Astrocyte of the spinal cord (primary cell): ENCODE measurements around the gene TCF15.

Experiments
- DNase-seq: peaks from one replicate; pipeline ENCODE4 v3.0.0; 2011; ENCODE audit warnings: low read depth, low spot score
- H3K4me3 ChIP-seq: 2 replicates; pipeline ENCODE4 v1.5.1; 2011; ENCODE audit warnings: low read depth, mild to moderate bottlenecking, low read length, moderate library complexity
- in situ Hi-C: cut with HindIII; loops from 2 replicates; pipeline ENCODE4 v1.10.0; 2017; ENCODE audit warnings: low sequenced_read_pairs
- TF ChIP-seq, protein P1 (sequence below): IDR thresholded peaks from 2 replicates; pipeline ENCODE4 v1.5.1; 2012; ENCODE audit warnings: low read depth, mild to moderate bottlenecking, low read length, inconsistent platforms

The TCF15 gene, protein sequence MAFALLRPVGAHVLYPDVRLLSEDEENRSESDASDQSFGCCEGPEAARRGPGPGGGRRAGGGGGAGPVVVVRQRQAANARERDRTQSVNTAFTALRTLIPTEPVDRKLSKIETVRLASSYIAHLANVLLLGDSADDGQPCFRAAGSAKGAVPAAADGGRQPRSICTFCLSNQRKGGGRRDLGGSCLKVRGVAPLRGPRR

DNA sequence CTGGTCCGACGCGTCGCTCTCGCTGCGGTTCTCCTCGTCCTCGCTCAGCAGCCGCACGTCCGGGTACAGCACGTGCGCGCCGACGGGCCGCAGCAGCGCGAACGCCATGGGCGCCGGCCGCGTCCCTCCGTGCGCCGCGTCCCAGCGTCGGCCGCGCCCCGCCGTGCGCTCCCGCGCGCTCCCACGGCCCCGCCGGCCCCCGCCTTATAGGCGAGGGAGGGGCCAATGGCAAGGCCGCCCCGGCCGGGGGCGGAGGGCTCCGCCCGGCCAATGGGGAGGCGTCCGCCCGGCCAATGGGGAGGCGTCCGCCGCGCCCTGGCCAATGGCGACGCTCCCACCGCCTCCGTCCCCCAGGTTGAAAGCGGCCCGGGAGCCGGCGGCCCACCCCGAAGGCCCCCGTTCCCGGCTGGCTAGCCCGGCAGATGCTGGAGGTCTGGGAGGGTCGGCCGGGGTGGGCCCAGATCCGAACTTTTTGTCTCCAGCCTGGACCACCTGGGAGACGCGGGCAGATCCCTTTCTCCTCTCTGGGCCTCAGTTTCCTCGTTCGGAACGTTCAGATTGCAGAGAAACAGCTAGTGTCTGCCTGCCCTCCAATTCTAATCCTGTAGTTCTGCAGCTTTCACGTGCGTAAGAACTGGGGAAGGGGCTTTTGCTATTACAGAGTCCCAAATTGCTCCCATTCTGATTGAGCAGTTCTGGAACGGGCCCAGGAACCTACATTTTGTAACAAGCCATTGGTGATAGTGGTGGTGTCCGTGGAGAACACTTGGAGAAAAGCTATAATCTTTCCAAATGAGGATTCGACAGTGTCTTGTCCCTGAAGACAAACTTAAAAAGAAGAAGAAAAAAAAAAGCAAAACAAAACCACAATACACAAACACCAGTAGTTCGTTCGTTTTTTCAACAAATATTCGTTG, at the start of gene TCF15:
Gene TCF15, minus strand, starts transcription at position 180 of the 917 bp plus-strand sequence. Its CDS starts 72 bp downstream, at position 108.
- TF ChIP-seq, protein P1, sequence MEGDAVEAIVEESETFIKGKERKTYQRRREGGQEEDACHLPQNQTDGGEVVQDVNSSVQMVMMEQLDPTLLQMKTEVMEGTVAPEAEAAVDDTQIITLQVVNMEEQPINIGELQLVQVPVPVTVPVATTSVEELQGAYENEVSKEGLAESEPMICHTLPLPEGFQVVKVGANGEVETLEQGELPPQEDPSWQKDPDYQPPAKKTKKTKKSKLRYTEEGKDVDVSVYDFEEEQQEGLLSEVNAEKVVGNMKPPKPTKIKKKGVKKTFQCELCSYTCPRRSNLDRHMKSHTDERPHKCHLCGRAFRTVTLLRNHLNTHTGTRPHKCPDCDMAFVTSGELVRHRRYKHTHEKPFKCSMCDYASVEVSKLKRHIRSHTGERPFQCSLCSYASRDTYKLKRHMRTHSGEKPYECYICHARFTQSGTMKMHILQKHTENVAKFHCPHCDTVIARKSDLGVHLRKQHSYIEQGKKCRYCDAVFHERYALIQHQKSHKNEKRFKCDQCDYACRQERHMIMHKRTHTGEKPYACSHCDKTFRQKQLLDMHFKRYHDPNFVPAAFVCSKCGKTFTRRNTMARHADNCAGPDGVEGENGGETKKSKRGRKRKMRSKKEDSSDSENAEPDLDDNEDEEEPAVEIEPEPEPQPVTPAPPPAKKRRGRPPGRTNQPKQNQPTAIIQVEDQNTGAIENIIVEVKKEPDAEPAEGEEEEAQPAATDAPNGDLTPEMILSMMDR = no peak
- in situ Hi-C loops = no loop called here
- no peak within 1 kb of the TSS for H3K4me3 ChIP-seq
- DNase-seq = peak; percentile 1

DNA sequence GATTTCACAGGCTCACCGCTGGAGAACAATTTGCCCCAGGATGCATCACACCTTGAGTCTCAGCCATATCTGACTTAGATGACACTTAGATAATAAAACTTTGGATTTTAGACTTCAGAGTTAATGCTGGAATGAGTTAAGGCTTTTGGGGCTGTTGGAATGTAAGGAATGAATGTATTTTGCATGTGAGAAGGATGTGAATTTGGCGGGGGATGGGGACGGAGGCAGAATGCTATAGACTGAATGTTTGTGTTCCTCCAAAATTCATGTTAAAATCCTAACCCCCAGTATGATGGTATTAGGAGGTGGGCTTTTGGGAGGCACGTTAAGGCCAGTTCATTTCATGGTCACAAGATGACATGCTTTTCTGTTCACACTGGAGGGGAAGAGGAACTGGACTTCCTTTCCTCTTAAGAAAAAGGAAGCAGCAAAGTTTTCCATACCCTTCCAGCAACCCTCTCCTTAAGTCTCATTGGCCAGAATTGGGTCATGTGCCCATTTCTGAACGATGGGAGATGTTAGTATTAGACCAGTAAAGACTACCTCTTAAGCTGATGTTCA, 48.7 kb upstream of the TCF15 start:
- TF ChIP-seq, protein P1 = no peak
- no peak overlapping the region for H3K4me3 ChIP-seq
- in situ Hi-C loops = no loop called here
- no peak for DNase-seq

DNA sequence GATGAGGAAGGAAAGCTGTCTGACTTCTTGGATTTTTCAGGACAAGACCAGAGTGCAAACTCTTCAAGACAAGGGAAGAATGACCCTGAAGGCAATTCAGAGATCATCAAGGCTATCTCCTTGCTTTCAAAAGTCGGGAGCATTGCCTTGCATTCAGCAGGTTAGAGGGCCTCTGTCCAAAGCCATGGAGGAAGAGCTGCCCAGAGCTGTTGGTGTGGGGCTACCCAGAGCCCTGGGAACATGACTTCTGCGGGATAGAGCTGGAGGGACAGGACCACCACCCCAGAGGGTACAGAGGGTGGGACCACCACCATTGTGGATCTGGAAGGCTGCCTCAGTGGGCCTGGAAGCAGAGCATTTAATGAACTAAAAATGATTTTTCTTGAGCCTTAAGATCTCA, 48.1 kb upstream of the TCF15 start:
- H3K4me3 ChIP-seq = no peak overlapping the region
- TF ChIP-seq, protein P1 = no peak
- DNase-seq = no peak
- in situ Hi-C loops = no loop called here

DNA sequence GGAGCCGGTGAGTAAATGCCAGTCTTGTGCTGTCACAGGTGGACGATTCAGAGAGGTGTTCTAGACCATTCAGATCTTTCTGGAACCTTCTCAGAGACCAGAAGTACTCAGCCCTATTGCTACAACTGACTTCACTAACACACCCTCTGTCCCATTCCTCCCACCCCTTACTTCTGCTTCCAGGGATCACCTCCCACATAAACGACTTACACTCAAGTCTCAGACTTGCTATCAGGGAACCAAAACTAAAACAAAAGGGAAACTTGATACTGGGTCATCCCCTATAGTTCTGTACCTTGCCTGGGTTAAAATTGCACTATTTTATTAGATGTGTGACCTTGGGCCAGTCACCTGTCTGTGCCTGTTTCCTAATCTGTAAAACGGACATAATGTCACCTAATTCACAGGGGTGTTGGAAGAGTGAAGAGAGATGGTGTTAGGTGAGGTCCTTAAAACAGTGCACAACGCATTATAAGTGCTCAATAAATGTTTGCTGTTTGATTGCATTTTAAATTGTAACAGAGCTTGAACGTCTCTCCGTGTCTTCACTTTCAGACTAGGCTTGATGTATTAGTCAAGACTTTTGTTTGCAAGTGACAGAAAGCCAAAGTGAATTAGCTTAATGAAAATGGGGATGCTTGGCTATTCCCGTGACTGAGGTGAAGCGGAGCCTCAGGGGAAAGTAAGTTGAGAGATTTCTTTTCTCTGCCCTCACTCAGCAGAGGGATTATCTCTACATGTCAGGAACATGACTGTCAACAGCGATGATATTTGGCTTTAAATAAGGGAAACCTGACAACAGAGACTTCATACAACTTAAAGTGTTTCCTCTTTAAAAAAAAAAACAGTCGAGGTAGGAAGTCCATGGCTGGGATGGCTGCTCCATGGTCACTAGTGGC, 45.9 kb upstream of the TCF15 start:
- in situ Hi-C loops = no loop called here
- TF ChIP-seq, protein P1 = no peak
- DNase-seq = no peak
- H3K4me3 ChIP-seq = no peak overlapping the region

DNA sequence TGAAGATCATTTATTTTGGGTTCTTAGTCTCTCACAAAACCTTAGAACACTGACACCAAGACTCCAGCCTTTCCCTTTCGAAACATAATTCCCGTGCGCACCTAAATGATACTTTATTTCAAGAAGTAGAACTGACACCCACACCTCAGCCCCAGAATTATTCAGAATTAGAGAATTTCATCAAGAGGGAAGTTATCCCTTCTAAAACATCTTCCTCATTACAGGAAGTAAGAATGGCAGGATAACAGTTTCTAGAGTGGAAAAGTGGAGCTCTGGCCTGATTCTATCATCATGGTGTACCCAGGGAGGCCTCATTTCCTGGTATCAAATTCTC, 44.3 kb upstream of the TCF15 start:
- DNase-seq = no peak
- no peak overlapping the region for H3K4me3 ChIP-seq
- TF ChIP-seq, protein P1 = no peak
- in situ Hi-C loops = no loop called here
